Activated gamma-delta T cell (primary cell): ENCODE results near the gene TMTC1.

Source experiments
- DNase-seq: peaks from one replicate; lab custom pipeline; 2025; lab: John Stamatoyannopoulos, UW

TMTC1 gene

DNA sequence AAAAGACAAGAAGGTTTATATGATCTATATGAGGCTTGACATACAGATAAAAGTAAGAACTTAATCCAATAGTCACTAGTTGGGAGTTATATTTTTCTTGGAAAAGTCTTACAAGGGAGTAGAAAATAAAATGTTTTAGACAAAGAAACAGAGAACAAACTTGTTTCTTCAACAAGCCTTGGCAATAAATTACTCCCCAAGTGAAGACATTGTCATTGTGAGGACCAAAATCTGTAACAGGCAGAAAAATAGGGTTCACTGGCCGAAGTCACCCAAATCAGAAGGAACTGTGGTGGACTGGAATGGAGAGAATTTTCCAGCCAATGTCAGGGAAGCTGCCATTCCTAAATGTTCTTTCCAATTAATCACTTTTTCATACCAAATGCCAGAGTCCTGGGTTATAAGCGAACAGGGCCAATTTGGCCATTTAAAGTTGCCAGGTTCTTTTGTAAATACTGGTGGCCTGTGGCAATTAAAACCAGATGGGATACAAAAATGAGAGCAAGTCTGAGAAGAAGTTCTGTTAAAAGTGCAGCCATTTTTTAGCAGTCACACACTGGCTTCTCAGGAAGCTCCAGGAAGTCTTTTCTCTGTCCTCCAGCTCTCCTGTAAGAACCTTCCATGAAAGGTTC, 168.9 kb downstream of the TMTC1 start:
- no peak for DNase-seq

DNA sequence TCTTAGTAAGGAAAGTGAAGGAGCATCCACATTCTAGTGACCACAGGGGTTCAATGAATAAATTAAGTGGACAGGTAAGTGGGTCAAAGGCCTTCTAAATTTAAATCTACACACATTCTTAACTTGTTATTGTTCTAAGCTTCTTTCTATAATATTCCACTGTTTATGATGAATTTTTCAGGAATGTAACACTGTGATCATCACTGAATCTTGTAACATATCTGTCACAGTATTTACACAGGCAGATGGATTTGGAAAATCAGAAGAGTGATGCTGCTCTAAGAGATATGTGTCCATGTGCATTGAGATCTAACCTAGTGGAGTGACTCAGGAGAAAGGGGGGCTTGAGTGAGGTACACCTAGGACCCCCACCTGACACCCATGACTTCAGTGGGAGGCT, 170.8 kb downstream of the TMTC1 start:
- DNase-seq, result no peak

DNA sequence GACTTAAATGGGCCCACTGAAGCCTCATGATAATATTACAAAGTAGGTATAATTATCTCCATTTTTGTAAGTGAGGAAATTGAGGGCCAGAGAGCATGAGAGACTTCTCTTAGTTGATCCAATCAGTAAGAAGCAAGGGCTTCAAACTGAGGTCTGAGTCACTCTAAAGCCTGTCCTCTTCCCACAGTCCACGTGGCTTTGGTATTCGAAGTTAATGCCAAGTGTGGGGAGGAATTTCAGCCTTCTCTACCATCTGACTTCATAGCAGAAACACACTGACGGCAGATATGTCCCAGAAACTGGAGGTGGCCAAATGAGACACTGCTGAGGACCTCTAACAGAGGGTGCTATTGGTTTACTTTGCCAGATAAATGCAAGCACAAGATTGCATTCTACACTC, 171.8 kb downstream of the TMTC1 start:
- DNase-seq, result no peak

DNA sequence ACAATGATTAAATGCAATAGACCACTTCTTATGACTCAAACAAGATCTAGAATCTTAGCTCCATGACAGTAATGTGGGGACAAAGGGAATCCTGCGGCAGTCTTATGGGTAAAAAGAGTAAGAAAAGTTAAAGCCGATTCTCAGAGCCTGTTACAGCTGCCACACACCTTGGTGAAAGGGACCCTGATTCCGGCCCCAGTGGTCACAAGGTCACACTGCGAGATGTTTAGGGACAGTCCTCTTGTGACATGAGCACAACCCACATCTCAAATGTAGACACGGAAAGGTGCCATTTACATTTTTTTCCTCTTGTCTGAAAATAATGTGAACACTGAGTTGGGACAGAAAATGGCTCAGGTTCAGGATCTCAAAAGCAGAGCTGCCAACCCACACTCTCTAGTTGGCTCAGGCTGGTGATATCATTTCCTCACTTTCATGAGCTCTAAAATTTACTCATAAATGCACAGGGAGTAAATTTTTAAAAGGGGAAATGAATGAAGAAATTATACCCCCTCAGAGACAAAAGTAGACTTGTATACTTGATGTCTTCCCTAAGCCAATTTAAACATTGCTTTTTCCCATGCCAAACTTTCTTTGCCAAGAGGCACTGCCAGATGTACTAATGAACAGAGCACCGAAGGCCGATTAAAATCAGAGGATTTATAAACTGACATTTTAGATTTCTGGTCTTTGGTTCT, 173.1 kb downstream of the TMTC1 start:
- DNase-seq, result no peak

DNA sequence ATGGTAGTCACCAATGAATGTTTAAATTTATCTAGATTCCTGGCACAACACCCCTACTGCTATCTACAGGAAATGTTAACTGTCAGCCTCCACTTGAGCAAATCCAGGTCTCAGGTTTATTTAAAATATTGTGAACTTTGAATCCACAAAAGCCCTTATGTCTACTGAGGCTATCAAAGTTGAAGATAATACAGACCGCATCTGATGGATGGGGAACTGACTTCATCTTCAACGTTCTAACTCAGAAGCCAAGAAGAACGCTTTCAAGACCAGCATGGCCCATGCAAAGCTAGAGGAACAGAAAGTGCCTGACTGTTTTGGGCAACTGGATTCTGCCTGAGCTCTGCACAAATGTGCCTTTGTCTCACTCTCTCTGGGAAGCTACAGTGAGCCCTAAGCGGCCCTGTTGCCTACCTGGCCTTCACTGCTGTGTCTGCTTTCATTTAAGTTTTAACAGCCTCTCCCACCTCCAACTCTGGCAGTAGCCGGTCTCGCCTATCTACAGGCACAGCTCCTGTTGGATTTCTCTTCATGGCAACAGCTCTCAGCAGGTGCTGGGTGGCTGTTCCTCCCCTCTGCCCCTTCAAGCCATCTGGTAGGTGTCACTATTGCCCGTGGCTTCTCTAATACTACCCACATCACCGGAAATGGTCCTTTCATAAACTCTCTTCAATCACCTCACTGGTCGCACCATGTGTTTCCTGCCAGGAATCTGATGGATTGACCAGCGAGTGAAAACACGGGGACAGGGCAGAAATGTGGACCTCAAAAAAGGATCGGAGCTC, 174.1 kb downstream of the TMTC1 start:
- DNase-seq, result no peak

DNA sequence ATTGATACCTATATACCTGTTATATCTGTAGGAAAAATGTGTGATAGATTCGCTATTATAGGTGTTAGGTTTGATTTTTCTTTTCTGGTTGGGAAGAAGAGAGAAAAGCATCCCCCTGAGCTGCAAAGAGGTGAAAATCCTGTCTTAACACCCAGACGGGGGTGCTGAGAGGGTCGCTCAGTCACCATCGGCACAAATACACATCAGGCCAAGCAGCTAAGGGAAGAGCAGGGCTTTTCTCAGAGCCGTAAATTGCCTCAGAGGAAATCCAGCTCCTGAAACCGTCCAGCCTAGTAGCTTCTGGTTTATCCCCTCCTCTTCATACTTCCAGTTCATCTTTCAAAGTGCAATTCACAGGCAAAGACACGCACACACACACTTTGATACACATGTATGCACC, 175.2 kb downstream of the TMTC1 start:
- DNase-seq, result no peak

DNA sequence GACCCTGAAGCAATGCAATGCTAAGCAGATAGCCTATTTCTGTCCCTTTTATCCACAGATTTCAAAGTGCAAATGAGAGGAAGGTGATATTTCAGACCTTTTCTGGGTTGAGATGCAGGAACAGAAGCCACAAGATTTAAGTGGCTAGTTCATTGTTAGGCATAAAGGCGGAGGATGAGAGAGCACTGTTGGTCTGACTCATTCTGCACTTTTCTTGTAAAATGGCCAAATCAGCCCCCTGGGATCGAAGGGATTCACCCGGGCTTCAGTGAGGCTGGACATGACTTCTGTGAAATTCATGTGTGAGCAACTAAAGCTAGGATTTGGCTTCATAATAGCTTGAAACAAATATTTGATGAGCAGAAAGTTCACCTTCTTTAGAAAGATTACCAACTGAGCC, 184.4 kb downstream of the TMTC1 start:
- no peak for DNase-seq

DNA sequence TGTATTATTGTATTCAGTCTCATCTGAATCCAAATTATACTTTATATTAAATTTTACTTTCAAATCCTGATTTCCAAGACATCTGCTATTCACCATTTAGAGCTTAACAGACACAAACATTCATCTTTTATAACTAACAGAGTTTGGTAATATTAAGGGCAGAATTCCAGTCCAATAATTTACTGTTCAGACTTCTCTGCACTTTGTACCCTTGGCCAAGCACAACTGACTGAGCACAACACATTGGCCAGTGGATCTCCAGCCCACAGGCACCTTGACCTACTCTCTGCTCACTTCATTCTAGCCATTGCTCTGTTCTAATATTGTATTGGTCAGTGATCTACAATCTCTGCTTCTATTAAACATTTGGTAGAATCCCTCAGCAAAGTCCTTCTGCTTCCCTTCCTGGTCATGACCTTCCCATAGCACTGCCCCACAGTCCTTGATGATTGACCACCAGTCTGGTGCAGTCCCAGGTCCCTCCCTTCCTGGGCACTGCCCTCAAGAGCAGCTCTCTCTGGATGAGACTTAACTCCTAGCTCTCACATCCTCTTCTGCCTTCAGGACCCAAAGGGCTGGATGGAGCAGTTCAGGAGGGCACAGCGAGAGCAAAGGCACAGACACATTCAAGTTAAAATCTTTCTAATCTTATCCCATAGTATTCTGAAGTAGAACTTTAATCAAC, 188.5 kb downstream of the TMTC1 start:
- no peak for DNase-seq

DNA sequence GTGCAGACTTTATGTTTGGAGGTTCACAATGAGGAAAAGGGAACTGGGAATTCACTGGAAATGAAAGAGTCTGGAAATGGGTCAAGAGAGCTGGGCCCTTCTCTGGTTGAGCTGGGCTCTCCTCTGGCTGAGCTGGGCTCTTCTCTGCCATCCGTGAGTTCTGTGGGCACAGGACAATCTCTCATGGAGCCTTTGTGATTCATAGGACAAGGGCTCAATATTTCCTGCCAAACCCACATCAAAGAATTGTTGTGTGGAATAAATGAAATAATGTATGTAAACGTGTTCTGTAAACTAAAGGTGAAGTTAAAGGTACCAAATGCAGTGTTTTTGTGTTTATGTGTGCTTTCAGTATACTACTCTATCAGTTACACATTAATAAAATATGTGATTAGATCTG, 190.7 kb downstream of the TMTC1 start:
- no peak for DNase-seq

DNA sequence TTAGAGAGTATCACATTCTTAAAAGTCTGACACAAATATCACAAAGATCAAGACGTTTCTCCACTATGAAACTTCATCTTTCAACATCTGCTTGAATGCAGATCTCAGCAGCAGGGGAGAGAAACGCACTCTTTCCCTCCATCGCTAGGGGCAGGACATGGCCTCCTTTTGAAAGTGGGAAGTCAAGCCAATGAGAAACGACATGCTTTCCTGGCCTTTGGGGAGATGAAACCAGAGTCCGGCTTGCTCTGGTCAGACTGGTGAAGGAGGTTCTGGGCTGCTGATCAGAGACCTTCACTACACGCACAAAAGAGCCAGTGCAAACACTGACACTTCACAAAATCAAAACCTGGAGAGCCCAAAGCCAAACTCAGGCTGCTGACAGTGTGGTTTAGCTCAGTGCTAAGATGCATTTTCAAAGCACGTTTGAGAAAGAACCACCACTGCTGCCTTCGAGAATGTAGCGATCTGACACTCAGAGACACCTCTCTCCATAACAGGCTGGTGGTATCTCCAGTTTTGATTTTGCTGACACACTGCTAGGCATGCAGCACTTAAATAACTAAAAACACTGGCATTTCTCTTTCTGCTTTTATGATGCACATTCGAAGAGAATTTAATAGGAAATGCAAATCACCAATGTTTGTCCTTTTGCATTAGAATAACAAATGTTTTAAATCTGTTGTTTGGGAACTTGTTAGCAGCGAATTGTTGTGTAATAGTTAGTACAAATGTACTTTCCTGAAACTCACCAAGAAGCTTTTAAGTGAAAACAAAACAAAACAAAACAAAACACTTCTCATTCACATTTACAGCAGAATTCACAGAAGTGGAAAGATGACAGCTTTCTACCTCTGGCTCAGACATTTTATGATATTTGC, 192.4 kb downstream of the TMTC1 start:
- no peak for DNase-seq

DNA sequence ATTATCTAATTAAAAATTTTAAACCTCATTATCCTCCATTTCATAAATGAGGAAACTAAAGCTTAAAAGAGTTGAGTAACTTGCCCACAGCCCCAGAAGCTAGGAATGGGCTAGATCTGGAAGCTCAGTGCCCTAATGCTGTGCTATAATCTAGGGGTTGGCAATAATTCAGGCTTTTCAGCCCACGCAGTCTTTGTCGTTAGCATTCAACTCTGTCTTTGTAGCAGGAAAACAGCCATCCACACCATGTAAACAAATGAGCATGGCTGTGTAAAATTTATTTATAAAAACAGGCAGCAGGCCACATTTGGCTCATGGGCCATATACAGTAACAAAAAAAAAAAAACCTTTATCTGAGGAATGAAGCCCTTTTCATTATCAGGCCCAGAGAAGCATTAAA, 193.9 kb downstream of the TMTC1 start:
- DNase-seq, result no peak

DNA sequence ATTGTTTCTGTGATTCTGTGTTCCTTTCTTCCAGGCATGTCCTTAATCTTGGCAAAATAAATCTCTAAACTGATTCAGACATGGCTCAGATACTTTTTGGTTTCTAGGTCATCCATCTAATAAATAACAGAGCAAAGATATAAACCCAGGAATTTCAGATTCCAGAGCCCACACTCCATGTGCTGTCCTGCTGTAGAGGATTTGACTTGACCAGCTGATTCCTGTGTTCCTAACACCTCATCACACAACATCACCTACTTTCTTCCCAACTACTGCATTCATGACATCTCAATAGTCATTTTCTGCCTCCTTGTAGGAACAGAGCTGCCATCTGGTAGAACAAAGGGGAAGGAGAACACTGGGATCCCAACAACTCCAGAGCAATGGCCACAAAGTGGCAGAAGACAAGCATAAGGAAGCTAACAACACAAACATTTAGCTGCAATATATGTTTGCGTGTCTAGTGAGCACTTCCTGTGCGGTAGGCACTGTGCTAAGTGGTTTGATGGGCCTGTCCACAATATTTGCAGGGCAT, 194.4 kb downstream of the TMTC1 start:
- DNase-seq, result no peak

DNA sequence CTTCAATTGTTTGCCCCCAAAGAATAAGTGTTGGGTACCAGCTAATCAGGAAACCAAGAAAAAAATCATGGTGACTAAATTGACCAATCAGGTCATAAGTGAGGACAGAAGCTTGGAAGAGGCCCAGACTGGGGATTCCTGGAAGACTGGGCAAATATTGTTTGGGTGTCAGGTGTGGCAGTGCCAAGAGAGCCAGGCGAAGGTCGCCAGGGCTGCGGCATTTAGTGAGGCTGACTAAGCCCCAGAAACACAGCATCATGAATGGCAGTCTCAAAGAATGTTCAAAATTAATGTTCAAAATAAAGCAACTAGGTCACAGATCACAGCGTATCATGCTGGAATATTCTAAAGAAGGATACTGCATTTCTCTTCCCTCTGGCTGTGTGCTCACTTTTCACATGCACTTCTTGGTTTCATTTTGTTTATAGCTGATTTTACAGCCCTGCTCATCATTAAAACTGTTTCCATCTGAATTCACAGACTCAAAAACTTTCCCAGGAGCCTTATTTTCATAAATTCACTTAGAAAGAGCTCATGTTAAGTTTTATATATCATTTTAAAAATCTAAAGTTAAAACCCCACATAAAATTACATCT, 201.0 kb downstream of the TMTC1 start:
- DNase-seq, result no peak

DNA sequence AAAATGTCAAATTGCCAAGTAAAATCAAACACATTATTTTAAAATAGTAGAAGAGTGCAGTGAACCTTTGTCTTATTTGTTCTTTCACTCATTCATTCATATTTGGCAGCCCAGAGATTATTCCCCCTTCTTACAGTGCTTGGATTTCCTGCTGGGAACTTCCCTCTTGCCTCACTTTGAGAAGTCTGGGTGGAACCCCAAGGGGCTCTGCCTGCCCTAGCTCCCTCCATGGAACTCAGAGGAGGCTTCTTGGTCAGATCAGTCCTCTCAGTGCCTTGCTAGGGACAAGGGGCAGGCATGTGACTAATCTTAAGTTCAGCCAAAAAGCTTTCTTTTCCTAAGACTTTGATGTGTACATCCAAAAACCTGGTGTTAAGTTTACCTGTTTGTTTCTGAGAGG, 201.6 kb downstream of the TMTC1 start:
- DNase-seq, result no peak

DNA sequence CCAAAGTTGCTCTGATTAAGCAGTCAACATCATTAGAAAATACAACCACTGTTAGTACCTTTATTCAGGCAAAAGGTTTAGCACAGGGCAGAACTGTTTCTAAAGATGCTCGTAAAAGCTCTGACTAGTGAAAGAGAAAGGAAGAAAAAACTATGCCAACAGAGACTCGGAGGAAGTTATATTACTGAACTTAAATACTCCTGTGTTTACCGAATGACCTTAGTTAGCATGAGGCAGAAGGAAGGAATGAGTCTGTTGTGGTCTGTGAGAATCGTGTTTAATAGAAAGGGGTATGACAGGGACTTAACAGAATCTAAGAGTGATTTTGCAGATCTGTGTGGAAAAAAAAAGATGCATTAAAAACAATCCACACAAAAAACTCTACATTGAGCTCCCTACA, 202.1 kb downstream of the TMTC1 start:
- DNase-seq, result no peak

DNA sequence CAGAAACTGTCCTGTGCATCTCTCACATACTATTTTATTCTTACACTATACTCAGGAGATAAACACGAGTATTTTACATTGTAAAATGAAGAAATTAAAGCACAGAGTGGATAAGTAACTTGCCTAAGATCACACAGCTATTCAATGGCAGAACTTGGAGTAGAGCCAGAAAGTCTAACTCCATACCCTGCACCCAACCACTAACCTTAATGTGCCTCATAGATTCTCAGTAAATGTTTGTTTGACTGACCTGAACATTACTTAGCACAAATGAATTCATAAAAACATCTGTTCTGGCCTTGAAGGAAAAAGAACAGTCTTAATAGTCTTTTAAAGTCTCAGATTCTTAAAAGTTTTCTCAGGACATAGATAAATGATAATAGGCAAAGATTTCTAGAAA, 202.8 kb downstream of the TMTC1 start:
- no peak for DNase-seq

DNA sequence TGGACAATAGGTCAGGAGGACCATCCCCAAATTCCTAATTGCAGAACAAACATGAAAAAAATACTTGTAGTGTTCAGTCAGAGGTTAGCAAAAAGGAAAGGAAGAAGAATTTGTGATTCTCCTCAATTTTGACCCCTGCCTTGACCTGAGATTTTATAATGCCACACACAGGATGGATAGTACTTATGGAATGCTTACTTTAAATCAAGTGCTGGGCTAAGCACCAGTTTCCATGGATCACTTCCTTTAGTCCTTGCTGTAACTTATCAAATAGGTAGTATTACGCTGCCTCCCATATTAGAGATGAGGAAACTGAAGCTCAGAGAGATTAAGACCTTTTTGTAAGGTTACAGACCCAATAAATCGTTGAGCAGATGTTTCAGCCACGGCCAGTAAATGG, 205.0 kb downstream of the TMTC1 start:
- DNase-seq, result no peak

DNA sequence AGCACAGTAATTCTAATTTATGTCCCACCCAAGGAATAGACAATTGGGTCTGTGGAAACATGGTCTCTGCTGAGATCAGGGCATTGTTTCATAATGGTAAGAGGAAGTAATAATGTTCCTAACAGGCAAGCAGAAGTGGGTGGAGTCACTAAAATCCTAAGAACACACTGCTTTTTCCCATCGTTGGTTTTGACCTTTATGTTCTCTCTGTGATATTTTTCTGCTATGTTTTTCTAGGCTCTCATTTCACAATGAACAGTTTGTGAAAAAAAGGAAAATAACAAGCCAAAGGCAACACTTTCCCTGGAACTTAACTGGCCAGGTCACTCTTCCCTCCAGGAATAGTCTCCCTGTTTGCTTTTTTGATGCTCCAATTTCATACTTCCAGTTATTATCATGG, 205.7 kb downstream of the TMTC1 start:
- DNase-seq, result no peak

DNA sequence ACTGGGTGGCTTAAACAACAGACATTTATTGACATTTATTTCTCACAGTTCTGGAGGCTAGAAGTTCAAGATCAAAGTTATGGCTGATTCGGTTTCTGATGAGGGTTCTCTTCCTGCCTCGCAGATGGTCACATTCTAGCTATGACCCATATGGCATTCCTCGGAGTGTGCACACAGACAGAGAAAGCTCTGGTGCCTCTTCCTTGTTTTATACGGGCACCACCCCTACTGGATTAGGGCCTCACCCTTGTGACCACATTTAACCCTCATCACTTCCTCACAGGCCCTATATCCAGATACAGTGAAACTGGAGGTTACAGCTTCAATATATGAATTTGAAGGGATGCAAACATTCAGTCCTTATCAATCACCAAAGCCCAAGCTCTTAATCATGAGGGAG, 209.2 kb downstream of the TMTC1 start:
- no peak for DNase-seq

DNA sequence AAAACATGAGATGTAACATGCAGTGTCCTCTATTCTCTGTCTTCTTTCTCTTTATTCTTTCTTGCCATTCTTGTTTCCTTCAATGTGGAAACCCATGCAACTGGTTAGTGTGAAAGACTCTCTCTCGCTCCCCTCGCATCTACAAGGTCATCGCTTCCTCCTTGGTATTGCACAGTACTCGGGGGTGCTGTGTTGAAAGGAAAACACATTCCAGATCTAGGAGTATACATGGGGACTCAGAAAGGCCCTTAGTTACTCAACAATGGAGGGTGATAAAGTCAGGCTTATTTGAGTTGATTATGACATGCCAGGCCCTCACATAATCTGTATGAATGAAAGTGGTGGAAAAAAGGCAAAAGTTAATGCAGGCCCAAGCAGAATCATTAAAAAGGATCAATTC, 210.8 kb downstream of the TMTC1 start:
- DNase-seq, result no peak

DNA sequence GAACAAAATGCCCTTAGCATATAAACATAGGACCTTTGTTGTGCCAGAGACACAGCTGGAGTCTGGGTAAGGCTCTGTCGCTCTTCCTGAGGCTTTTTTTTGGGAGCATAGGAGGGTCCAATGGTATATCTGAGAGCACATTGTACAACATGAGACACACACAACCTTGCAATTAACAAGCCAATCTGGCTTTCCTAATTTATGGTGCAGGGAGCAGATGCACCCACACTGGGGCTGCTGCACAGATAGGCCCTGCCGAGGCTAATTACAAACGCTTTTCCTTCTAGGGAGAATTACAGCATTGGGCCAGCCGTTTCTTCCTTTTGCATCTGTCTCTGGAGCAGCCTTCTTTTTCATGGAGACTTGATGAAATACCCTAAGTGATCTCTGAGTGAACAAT, 211.3 kb downstream of the TMTC1 start:
- DNase-seq, result no peak
